Heart left ventricle (tissue), 16 donors: ENCODE data around the gene SLC44A1. TPM values are rescaled to one million over a fixed set of nuclear protein-coding genes. Genes with fewer than 3 reads are reported as not detected.

ENCODE experiments used
- ATAC-seq, 4 donors: fragments of 200-7000 bp; cut with Tn5 transposase; one replicate each; pipeline ENCODE4 v1.9.1; 2020 to 2022; ENCODE audit warnings: moderate library complexity in 4 of 4, mild to moderate bottlenecking in 3 of 4, moderate number of reproducible peaks in 1 of 4
- DNase-seq, 5 donors: peaks; one replicate each; pipeline ENCODE4 v3.0.0-alpha.2; 2020
- H3K27ac ChIP-seq, 12 donors: fragments of 200-600 bp; sonication (generic) in 4 of 12; one replicate each; pipeline versions ENCODE4 v1.5.0 to v1.8.0; 2016 to 2022; ENCODE audit warnings: mild to moderate bottlenecking in 2 of 12
- H3K27me3 ChIP-seq, 9 donors: fragments of 200-600 bp; sonication (generic) in 2 of 9; one replicate each; pipeline versions ENCODE4 v1.5.1 to v1.8.0; 2016 to 2022; ENCODE audit warnings: mild to moderate bottlenecking in 3 of 9
- H3K36me3 ChIP-seq, 9 donors: fragments of 200-600 bp; sonication (generic) in 2 of 9; one replicate each; pipeline versions ENCODE4 v1.5.0 to v1.8.0; 2018 to 2022; ENCODE audit warnings: mild to moderate bottlenecking in 2 of 9
- H3K4me1 ChIP-seq, 12 donors: fragments of 200-600 bp; sonication (generic) in 4 of 12; one replicate each; pipeline versions ENCODE4 v1.5.0 to v1.8.0; 2016 to 2022; ENCODE audit warnings: mild to moderate bottlenecking in 3 of 12
- H3K4me3 ChIP-seq, 12 donors: fragments of 200-600 bp; sonication (generic) in 4 of 12; one replicate each; pipeline versions ENCODE4 v1.5.0 to v1.8.0; 2017 to 2022; ENCODE audit warnings: mild to moderate bottlenecking in 9 of 12, moderate library complexity in 4 of 12
- H3K9me3 ChIP-seq, 12 donors: fragments of 200-600 bp; sonication (generic) in 4 of 12; one replicate each; pipeline versions ENCODE4 v1.5.0 to v1.8.0; 2016 to 2022; ENCODE audit warnings: mild to moderate bottlenecking in 1 of 12
- POLR2A ChIP-seq, 2 donors: fragments of 450-650 bp; IDR thresholded peaks; one replicate each; pipeline ENCODE4 v1.6.1; 2017; ENCODE audit warnings: antibody characterized with exemption in 2 of 2, mild to moderate bottlenecking in 2 of 2, moderate library complexity in 2 of 2
- WGBS, 4 donors: extraction: QIAGEN DNeasy Blood & Tissue Kit in 2 of 4; methylation state at CpG; one replicate each; pipeline versions ENCODE4 v1.1.5 to v1.1.7; 2013 to 2018; 5-methylcytosine and 5-hydroxymethylcytosine counted together
- intact Hi-C, 10 donors: fragments of 100-400 bp; cut with DNase I; formaldehyde crosslinking; loops; one replicate each; pipeline versions ENCODE4 v1.11.1 to v1.14.2; 2022
- polyA plus RNA-seq, 2 donors: library from polyadenylated mRNA; stranded (reverse); fragments of 200-250 nt; gene quantifications; one replicate each; pipeline ENCODE4 v1.2.3, GENCODE V29; 2013
- total RNA-seq, 9 donors: library from RNA; depleted of rRNA in 2 of 9; stranded (reverse); fragments of >200 nt in 2 of 9; fragmentation: NEBNext Ultra II Directional in 3 of 9; extraction: Animal tissue kit (Norgen Biotek cat#: 25700) in 3 of 9; gene quantifications; one replicate each; pipeline versions ENCODE4 v1.1.0 to v1.2.4, GENCODE V29; 2016 to 2023
- TF ChIP-seq, protein P1 (sequence below), 12 donors: fragments of 200-600 bp; sonication (generic) in 4 of 12; IDR thresholded peaks; one replicate each; pipeline versions ENCODE4 v1.5.0 to v1.8.0; 2018 to 2022; ENCODE audit warnings: antibody characterized with exemption in 12 of 12, mild to moderate bottlenecking in 5 of 12
- donor health status: ischemic (EF 13 %, LVEDD 7.1; RV severe dilation, severe dysfunction).
- donor health status: healthy with polysubstance abuse.
- donor health status: DM: no; HTN: yes; CAD: no.
- donor health status: DM: no; HTN: no; CAD: no.
- donor health status: ischemic (EF 25% LVEDD 6.9; RV normal size, moderate dysfunction).
- donor health status: ischemic (EF 25% LVEDD 5.7; RV mildly dilated, moderate dysfunction).
- donor health status: healthy.
- donor health status: DM: yes; HTN: yes; CAD: no.
- donor health status: ischemic (EF 35%, LVEDD 5.7; RV mildly dilated, moderate dysfunction).
- donor health status: nonischemic (EF 11% LVEDD 7.7; RV severe dilation, severe dysfunction).
- donor health status: DM: yes; HTN: yes; CAD: no.
- donor health status: PGD.
- donor health status: ischemic (EF 29% LVEDD 5.4; RV normal size, mild dysfunction).
- donor health status: nonischemic (EF 23%, LVEDD 6.1; RV moderate dilation, normal function).

SLC44A1 gene
- total and polyA plus RNA-seq, 11 donors = 5.1 to 29.4 (median 21.3) TPM

DNA sequence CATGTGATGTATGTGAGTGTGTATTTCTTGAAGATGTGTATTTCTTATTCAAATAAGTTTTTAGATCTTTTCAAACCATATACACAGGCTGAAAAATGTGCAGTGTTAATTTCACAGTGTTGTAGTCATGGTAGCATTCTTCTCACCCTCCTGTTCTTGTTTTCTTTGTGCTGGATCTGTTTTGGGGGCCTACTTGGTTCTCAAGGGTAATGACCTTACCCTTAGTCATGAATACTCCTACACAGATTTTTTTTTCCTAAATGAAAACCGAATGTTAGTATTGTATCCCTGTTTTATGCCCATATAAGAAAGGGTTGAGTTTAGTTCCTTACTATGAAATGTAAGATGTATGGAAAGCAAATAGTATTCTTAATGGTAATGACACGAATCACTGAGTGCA is 88.0 kb downstream of the SLC44A1 start:
- ATAC-seq (peak in 1 of 4 donors; percentile 63), DNase-seq (no peak)
- intact Hi-C loops = no loop called here
- H3K36me3 ChIP-seq = peaks cover 0 to 23% (median 13%) of the 10 kb centered on the region in 9 donors
- no peaks in the 10 kb centered on the region for H3K27me3 ChIP-seq
- TF ChIP-seq, protein P1, sequence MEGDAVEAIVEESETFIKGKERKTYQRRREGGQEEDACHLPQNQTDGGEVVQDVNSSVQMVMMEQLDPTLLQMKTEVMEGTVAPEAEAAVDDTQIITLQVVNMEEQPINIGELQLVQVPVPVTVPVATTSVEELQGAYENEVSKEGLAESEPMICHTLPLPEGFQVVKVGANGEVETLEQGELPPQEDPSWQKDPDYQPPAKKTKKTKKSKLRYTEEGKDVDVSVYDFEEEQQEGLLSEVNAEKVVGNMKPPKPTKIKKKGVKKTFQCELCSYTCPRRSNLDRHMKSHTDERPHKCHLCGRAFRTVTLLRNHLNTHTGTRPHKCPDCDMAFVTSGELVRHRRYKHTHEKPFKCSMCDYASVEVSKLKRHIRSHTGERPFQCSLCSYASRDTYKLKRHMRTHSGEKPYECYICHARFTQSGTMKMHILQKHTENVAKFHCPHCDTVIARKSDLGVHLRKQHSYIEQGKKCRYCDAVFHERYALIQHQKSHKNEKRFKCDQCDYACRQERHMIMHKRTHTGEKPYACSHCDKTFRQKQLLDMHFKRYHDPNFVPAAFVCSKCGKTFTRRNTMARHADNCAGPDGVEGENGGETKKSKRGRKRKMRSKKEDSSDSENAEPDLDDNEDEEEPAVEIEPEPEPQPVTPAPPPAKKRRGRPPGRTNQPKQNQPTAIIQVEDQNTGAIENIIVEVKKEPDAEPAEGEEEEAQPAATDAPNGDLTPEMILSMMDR (IDR thresholded peaks at IDR 0.05) = no peak
- TF ChIP-seq POLR2A (IDR thresholded peaks at IDR 0.05) = no peak
- no peaks in the 10 kb centered on the region for H3K9me3 ChIP-seq
- no peak overlapping the region for H3K27ac ChIP-seq
- WGBS, 4 donors = 80 to 89% (median 84%) methylated on average over 2 of the region's 2 CpGs
- H3K4me1 ChIP-seq = peaks cover 0 to 11% (median 3%) of the 10 kb centered on the region in 12 donors
- no peak overlapping the region for H3K4me3 ChIP-seq

DNA sequence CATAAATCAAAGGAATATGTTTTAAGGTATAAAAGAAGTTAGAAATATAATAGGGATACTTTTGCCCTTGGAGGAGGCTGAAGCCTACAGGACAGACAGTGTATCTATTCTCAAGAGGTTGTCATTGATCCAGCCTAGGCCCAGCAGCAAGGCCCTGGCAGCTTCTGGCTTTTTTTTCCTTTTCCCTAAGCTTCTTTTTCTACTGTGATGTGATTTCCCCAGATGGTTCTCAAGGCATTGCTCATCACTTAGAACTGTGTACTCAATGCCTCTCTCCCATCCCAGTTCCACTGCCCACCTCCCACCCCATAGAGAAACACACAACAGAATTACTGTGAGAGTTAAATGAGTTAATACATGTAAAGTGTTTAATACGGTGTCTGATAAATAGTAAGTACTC is 88.6 kb downstream of the SLC44A1 start:
- no peak for ATAC-seq
- H3K4me1 ChIP-seq = peaks cover 0 to 11% (median 3%) of the 10 kb centered on the region in 12 donors
- intact Hi-C loops = no loop called here

DNA sequence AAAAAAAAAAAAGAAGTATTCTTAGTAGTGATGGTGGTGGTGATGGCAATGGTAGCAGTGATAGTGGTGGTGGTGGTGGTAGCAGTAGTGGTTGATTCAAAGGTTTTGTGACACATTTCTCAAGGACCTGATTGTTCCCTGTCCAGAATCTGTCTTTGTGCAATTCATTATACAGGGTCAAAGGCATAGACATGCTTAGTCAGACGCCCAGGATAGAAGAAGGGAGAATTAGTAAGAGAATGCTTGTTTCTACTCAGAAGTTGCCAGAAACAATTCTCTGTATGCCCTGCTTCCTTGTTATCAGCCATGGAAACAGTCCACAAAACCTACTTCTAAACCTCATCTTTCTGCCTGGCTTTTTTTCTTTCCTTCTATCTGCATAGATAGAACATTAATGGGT is 89.4 kb downstream of the SLC44A1 start:
- peaks cover 0 to 11% (median 3%) of the 10 kb centered on the region in 12 donors for H3K4me1 ChIP-seq
- DNase-seq (no peak), ATAC-seq (peak in 1 of 4 donors; percentile 14)
- H3K27ac ChIP-seq = no peak overlapping the region
- intact Hi-C loops = no loop called here
- no peaks in the 10 kb centered on the region for H3K9me3 ChIP-seq
- no peak overlapping the region for H3K4me3 ChIP-seq
- TF ChIP-seq, protein P1 (IDR thresholded peaks at IDR 0.05) = no peak
- TF ChIP-seq POLR2A (IDR thresholded peaks at IDR 0.05) = no peak
- 76 to 84% (median 80%) methylated on average over 1 of the region's 1 CpG for WGBS, 4 donors
- H3K36me3 ChIP-seq = peaks cover 0 to 29% (median 16%) of the 10 kb centered on the region in 9 donors
- H3K27me3 ChIP-seq = no peaks in the 10 kb centered on the region

More for the DNA sequence above, 88.6 kb downstream of the SLC44A1 start:
- no peaks in the 10 kb centered on the region for H3K9me3 ChIP-seq
- TF ChIP-seq POLR2A (IDR thresholded peaks at IDR 0.05) = no peak
- TF ChIP-seq, protein P1 (IDR thresholded peaks at IDR 0.05) = no peak
- no peaks in the 10 kb centered on the region for H3K27me3 ChIP-seq
- no peak for DNase-seq
- no peak overlapping the region for H3K4me3 ChIP-seq
- 88 to 94% (median 92%) methylated on average over 1 of the region's 1 CpG for WGBS, 4 donors
- H3K27ac ChIP-seq = no peak overlapping the region
- H3K36me3 ChIP-seq = peaks cover 0 to 29% (median 16%) of the 10 kb centered on the region in 9 donors

DNA sequence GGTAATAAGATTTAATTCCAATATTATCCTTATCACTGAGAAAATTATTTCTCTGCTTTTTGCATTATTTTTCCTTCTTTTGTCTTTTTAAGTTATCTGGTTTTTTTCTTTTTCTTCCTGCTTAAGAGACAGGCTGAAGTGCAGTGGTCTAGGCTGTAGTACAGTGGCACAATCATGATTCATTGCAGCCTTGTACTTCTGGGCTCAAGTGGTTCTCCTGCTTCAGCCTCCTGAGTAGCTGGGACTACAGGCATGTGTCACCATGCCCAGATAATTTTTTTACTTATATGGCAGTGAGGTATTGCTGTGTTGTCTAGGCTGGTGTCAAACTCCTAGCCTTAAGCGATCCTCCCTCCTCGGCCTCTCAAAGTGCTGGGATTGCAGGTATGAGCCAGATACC is 93.9 kb downstream of the SLC44A1 start:
- no peak overlapping the region for H3K4me3 ChIP-seq
- H3K27ac ChIP-seq = no peak overlapping the region
- no peaks in the 10 kb centered on the region for H3K9me3 ChIP-seq
- DNase-seq (no peak), ATAC-seq (no peak)
- TF ChIP-seq POLR2A (IDR thresholded peaks at IDR 0.05) = no peak
- TF ChIP-seq, protein P1 (IDR thresholded peaks at IDR 0.05) = no peak
- H3K27me3 ChIP-seq = no peaks in the 10 kb centered on the region
- H3K4me1 ChIP-seq = peaks cover 0 to 26% (median 0%) of the 10 kb centered on the region in 12 donors
- intact Hi-C loops = no loop called here
- peaks cover 0 to 29% (median 16%) of the 10 kb centered on the region in 9 donors for H3K36me3 ChIP-seq
- 93 to 99% (median 97%) methylated on average over 2 of the region's 2 CpGs for WGBS, 4 donors
